Measurements from ENCODE around the gene GLIS1. TPM values are rescaled to one million over a fixed set of nuclear protein-coding genes. Genes with fewer than 3 reads are reported as not detected.

Gene GLIS1
- total RNA-seq, 1 experiment from 2014 or later: not detected

GRCh38 chr1:53663529-53664300, 75.2 kb downstream of the GLIS1 start:
- ChIA-PET POLR2A (ENCODE audit: unreplicated experiment) (no interaction called here), CTCF (no interaction called here)
- intact Hi-C loops (cut with micrococcal nuclease; ENCODE audit: unreplicated experiment): no loop called here
- Histone ChIP-seq H3K27me3 (ENCODE audit: insufficient read depth, low read depth) (peaks cover 66% of the 10 kb centered on the region), H3K4me1 (replicated peaks; ENCODE audit: insufficient read depth) (no peaks in the 10 kb centered on the region), H2AFZ (no peak overlapping the region), H3K79me2 (ENCODE audit: low read depth) (no peaks in the 10 kb centered on the region), H4K20me1 (ENCODE audit: insufficient read depth) (no peaks in the 10 kb centered on the region), H3K9me2 (ENCODE audit: insufficient read depth) (no peaks in the 10 kb centered on the region), H3K4me2 (no peak overlapping the region), H3K27ac (no peak overlapping the region), H3F3A (ENCODE audit: insufficient read depth, low read depth) (no peaks in the 10 kb centered on the region), H3K36me3 (ENCODE audit: low read depth) (no peaks in the 10 kb centered on the region), H3K9me3 (ENCODE audit: insufficient read depth, low read depth) (no peaks in the 10 kb centered on the region), H3K4me3 (no peak overlapping the region)
- no peak for TF ChIP-seq EZH2 (IDR thresholded peaks at IDR 0.05; ENCODE audit: low read depth)
- TF ChIP-seq, protein P1, sequence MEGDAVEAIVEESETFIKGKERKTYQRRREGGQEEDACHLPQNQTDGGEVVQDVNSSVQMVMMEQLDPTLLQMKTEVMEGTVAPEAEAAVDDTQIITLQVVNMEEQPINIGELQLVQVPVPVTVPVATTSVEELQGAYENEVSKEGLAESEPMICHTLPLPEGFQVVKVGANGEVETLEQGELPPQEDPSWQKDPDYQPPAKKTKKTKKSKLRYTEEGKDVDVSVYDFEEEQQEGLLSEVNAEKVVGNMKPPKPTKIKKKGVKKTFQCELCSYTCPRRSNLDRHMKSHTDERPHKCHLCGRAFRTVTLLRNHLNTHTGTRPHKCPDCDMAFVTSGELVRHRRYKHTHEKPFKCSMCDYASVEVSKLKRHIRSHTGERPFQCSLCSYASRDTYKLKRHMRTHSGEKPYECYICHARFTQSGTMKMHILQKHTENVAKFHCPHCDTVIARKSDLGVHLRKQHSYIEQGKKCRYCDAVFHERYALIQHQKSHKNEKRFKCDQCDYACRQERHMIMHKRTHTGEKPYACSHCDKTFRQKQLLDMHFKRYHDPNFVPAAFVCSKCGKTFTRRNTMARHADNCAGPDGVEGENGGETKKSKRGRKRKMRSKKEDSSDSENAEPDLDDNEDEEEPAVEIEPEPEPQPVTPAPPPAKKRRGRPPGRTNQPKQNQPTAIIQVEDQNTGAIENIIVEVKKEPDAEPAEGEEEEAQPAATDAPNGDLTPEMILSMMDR (conservative IDR thresholded peaks at IDR 0.05): no peak
- no peak for DNase-seq
- no TSS peak for BruUV-seq (replicated peaks)

- H3K9me3 ChIP-seq (ENCODE audit: insufficient read depth, low read depth): no peaks in the 10 kb centered on the region
- no peaks in the 10 kb centered on the region for H3F3A ChIP-seq (ENCODE audit: insufficient read depth, low read depth)
- H4K20me1 ChIP-seq (ENCODE audit: insufficient read depth): no peaks in the 10 kb centered on the region
- H2AFZ ChIP-seq: no peak overlapping the region
- intact Hi-C loops (cut with micrococcal nuclease; ENCODE audit: unreplicated experiment): no loop called here
- no peaks in the 10 kb centered on the region for H3K79me2 ChIP-seq (ENCODE audit: low read depth)
- TF ChIP-seq, protein P1 (conservative IDR thresholded peaks at IDR 0.05): no peak
- no peak for TF ChIP-seq EZH2 (IDR thresholded peaks at IDR 0.05; ENCODE audit: low read depth)
- H3K4me2 ChIP-seq: no peak overlapping the region
- no peaks in the 10 kb centered on the region for H3K36me3 ChIP-seq (ENCODE audit: low read depth)
- peaks cover 74% of the 10 kb centered on the region for H3K27me3 ChIP-seq (ENCODE audit: insufficient read depth, low read depth)
- ChIA-PET POLR2A (ENCODE audit: unreplicated experiment) (no interaction called here), CTCF (no interaction called here)
- no peak overlapping the region for H3K27ac ChIP-seq
- no TSS peak for BruUV-seq (replicated peaks)
- no peak for DNase-seq
- H3K4me3 ChIP-seq: no peak overlapping the region
- no peaks in the 10 kb centered on the region for H3K9me2 ChIP-seq (ENCODE audit: insufficient read depth)
- H3K4me1 ChIP-seq (replicated peaks; ENCODE audit: insufficient read depth): no peaks in the 10 kb centered on the region
Observed at GRCh38 chr1:53662951-53663350, 76.0 kb downstream of the GLIS1 start.

GRCh38 chr1:53662169-53662568, 76.8 kb downstream of the GLIS1 start:
- no peak for DNase-seq
- no peaks in the 10 kb centered on the region for H3F3A ChIP-seq (ENCODE audit: insufficient read depth, low read depth)
- CTCF ChIA-PET: no interaction called here
- POLR2A ChIA-PET (ENCODE audit: unreplicated experiment): no interaction called here
- no peak overlapping the region for H2AFZ ChIP-seq
- intact Hi-C loops (cut with micrococcal nuclease; ENCODE audit: unreplicated experiment): no loop called here
- no peak overlapping the region for H3K4me3 ChIP-seq
- no peak overlapping the region for H3K27ac ChIP-seq
- no peaks in the 10 kb centered on the region for H3K79me2 ChIP-seq (ENCODE audit: low read depth)
- no peak overlapping the region for H3K4me2 ChIP-seq
- no peaks in the 10 kb centered on the region for H3K9me3 ChIP-seq (ENCODE audit: insufficient read depth, low read depth)
- no peaks in the 10 kb centered on the region for H3K4me1 ChIP-seq (replicated peaks; ENCODE audit: insufficient read depth)
- no peak for TF ChIP-seq EZH2 (IDR thresholded peaks at IDR 0.05; ENCODE audit: low read depth)
- TF ChIP-seq, protein P1 (conservative IDR thresholded peaks at IDR 0.05): no peak
- peaks cover 81% of the 10 kb centered on the region for H3K27me3 ChIP-seq (ENCODE audit: insufficient read depth, low read depth)
- BruUV-seq (replicated peaks): no TSS peak
- H4K20me1 ChIP-seq (ENCODE audit: insufficient read depth): no peaks in the 10 kb centered on the region
- no peaks in the 10 kb centered on the region for H3K36me3 ChIP-seq (ENCODE audit: low read depth)
- no peaks in the 10 kb centered on the region for H3K9me2 ChIP-seq (ENCODE audit: insufficient read depth)

Data from PC-9 (cell line).